ENCODE results near the gene CYB5D1. TPM values are rescaled to one million over a fixed set of nuclear protein-coding genes. Genes with fewer than 3 reads are reported as not detected.

Gene CYB5D1
- total RNA-seq, 1 donor from 2014 or later, result 9.2 TPM

GRCh38 chr17:7854851-7855659 is 2.7 kb upstream of the CYB5D1 start, which contains the start of gene TMEM88:
TSS of gene TMEM88 (plus strand) at chr17:7855066. CDS start at chr17:7855075, 9 bp downstream.
- Mint-ChIP-seq H3K36me3 (ENCODE audit: unreplicated experiment) (no peaks in the 10 kb centered on the region), H3K9me3 (ENCODE audit: unreplicated experiment) (peaks cover 15% of the 10 kb centered on the region), H3K4me3 (ENCODE audit: unreplicated experiment) (peak within 1 kb of the TSS; percentile 75), H3K27me3 (ENCODE audit: unreplicated experiment) (peaks cover 26% of the 10 kb centered on the region), H3K4me1 (ENCODE audit: low read depth, unreplicated experiment) (peaks cover 22% of the 10 kb centered on the region), H3K27ac (ENCODE audit: unreplicated experiment) (peak within 1 kb of the TSS; percentile 76)
- TF ChIP-seq CTCF (IDR thresholded peaks at IDR 0.05; ENCODE audit: partially characterized antibody, unreplicated experiment), result peak; percentile 11
- peak; percentile 53 for DNase-seq

DNA sequence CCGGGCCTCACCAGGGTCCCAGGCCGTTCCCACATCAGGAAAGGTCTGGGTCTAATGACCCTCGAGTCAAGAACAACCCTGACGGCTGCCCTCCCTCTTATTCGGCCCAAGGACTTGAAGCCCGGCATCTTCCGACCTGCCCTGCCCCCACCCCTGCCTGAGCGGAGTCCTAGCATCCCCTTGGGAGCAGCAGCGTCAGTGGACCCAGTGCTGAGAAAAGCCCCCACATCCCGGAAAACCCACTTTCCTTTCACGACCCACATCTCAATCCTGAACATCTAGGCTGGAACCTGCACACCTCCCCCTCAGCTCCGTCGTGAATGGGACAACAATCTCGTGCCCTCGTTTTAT is 2.2 kb upstream of the CYB5D1 start:
- no peak for TF ChIP-seq CTCF (IDR thresholded peaks at IDR 0.05; ENCODE audit: partially characterized antibody, unreplicated experiment)
- DNase-seq, result no peak
- Mint-ChIP-seq H3K27me3 (ENCODE audit: unreplicated experiment) (peaks cover 26% of the 10 kb centered on the region), H3K9me3 (ENCODE audit: unreplicated experiment) (peaks cover 15% of the 10 kb centered on the region), H3K4me3 (ENCODE audit: unreplicated experiment) (no peak overlapping the region), H3K27ac (ENCODE audit: unreplicated experiment) (no peak overlapping the region), H3K36me3 (ENCODE audit: unreplicated experiment) (no peaks in the 10 kb centered on the region), H3K4me1 (ENCODE audit: low read depth, unreplicated experiment) (peaks cover 22% of the 10 kb centered on the region)

DNA sequence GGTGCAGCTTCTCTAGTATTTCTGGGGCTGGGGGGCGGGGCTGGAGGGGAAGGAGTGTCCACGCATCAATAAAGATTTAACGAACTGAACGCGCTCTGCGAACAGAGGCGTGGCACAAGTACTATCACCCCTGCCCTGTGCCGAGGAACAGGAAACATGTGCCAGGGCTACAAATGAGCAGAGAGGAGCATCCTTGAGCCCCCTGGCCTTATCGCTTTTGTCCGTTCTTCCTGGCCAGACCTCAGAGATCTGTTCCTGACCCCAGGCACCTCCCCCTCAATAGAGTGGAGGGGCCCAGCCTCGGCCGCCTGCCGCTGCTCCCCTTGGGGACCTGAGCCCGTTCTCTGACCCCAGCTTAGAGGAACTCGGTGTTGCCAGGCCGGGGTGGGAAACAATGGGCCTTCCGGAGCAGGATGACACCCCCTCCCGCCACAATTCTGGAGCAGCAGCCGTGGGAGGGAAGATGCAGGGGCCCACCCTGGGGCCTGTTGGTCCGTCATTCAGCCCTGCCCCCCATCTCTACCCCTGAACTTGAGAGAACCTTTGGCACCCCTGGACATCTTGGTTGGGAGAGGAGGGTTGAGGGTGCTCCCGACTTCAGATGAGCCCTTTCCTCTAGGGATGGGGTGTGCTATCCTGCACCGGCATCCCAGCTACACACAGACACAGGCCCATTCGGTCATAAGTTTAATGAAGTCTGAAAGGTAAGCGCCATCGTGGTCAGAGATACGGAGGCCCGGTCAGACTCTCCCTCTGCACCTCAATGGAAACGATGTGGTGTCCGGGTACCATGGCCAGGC is 1.6 kb upstream of the CYB5D1 start:
- TF ChIP-seq CTCF (IDR thresholded peaks at IDR 0.05; ENCODE audit: partially characterized antibody, unreplicated experiment), result no peak
- H3K27me3 Mint-ChIP-seq (ENCODE audit: unreplicated experiment), result peaks cover 25% of the 10 kb centered on the region
- DNase-seq, result peak; percentile 72
- H3K9me3 Mint-ChIP-seq (ENCODE audit: unreplicated experiment), result peaks cover 14% of the 10 kb centered on the region
- peaks cover 20% of the 10 kb centered on the region for H3K4me1 Mint-ChIP-seq (ENCODE audit: low read depth, unreplicated experiment)
- H3K36me3 Mint-ChIP-seq (ENCODE audit: unreplicated experiment), result no peaks in the 10 kb centered on the region
- H3K4me3 Mint-ChIP-seq (ENCODE audit: unreplicated experiment), result no peak overlapping the region
- H3K27ac Mint-ChIP-seq (ENCODE audit: unreplicated experiment), result no peak overlapping the region

GRCh38 chr17:7856811-7857712 is 741 bp upstream of the CYB5D1 start, which contains the start of gene NAA38:
TSS of gene NAA38 (minus strand) at chr17:7857559. CDS start at chr17:7857463, 96 bp downstream.
- H3K9me3 Mint-ChIP-seq (ENCODE audit: unreplicated experiment), result peaks cover 13% of the 10 kb centered on the region
- no peak within 1 kb of the TSS for H3K27ac Mint-ChIP-seq (ENCODE audit: unreplicated experiment)
- peaks cover 15% of the 10 kb centered on the region for H3K4me1 Mint-ChIP-seq (ENCODE audit: low read depth, unreplicated experiment)
- H3K4me3 Mint-ChIP-seq (ENCODE audit: unreplicated experiment), result no peak within 1 kb of the TSS
- no peak for TF ChIP-seq CTCF (IDR thresholded peaks at IDR 0.05; ENCODE audit: partially characterized antibody, unreplicated experiment)
- DNase-seq, result peak; percentile 91
- peaks cover 20% of the 10 kb centered on the region for H3K27me3 Mint-ChIP-seq (ENCODE audit: unreplicated experiment)
- no peaks in the 10 kb centered on the region for H3K36me3 Mint-ChIP-seq (ENCODE audit: unreplicated experiment)

Data from glutamatergic neuron (in vitro differentiated cells).